Trophoblast cell (in vitro differentiated cells and primary cell): Measurements from ENCODE around the gene NMNAT2.

Source experiments
- DNase-seq, 2 donors: peaks; one replicate each; pipeline ENCODE4 v3.0.0-alpha.2; 2016
- H2AFZ ChIP-seq: 2 replicates; pipeline ENCODE4 v1.6.1; 2013; ENCODE audit warnings: low read length, moderate library complexity, mild to moderate bottlenecking; ENCODE audit not compliant: insufficient read depth, poor library complexity
- H2AK5ac ChIP-seq: 2 replicates; pipeline ENCODE4 v1.6.1; 2013; ENCODE audit warnings: mild to moderate bottlenecking, low read length
- H2BK120ac ChIP-seq: 2 replicates; pipeline ENCODE4 v1.6.1; 2013; ENCODE audit warnings: low read length, mild to moderate bottlenecking, moderate library complexity; ENCODE audit not compliant: insufficient read depth, poor library complexity
- H2BK12ac ChIP-seq: 2 replicates; pipeline ENCODE4 v1.6.1; 2013; ENCODE audit warnings: mild to moderate bottlenecking, low read length, moderate library complexity
- H2BK5ac ChIP-seq: 2 replicates; pipeline ENCODE4 v1.6.1; 2013; ENCODE audit warnings: low read length, low read depth, moderate library complexity, mild to moderate bottlenecking; ENCODE audit not compliant: poor library complexity
- H3K14ac ChIP-seq: 2 replicates; pipeline ENCODE4 v1.6.1; 2013; ENCODE audit warnings: mild to moderate bottlenecking, low read length
- H3K18ac ChIP-seq: 2 replicates; pipeline ENCODE4 v1.6.1; 2013; ENCODE audit warnings: mild to moderate bottlenecking, low read length
- H3K23ac ChIP-seq: 2 replicates; pipeline ENCODE4 v1.6.1; 2013; ENCODE audit warnings: low read length
- H3K27ac ChIP-seq: 2 replicates; pipeline ENCODE4 v1.5.1; 2013; ENCODE audit warnings: low read depth, mild to moderate bottlenecking, inconsistent platforms, low read length, moderate library complexity
- H3K27me3 ChIP-seq: 2 replicates; pipeline ENCODE4 v1.6.1; 2013; ENCODE audit warnings: inconsistent platforms, mild to moderate bottlenecking, low read length, moderate library complexity; ENCODE audit not compliant: insufficient read depth
- H3K36me3 ChIP-seq, 2 experiments: 1 replicate in 1 of 2; 2 replicates in 1 of 2; pipeline ENCODE4 v1.6.1; 2013; ENCODE audit warnings: low read length in 2 of 2, mild to moderate bottlenecking in 2 of 2, moderate library complexity in 1 of 2; ENCODE audit not compliant: insufficient read depth in 2 of 2, control insufficient read depth in 1 of 2
- H3K4ac ChIP-seq: 2 replicates; pipeline ENCODE4 v1.6.1; 2013; ENCODE audit warnings: low read depth, mild to moderate bottlenecking, low read length, moderate library complexity
- H3K4me1 ChIP-seq, 2 experiments: 1 replicate in 1 of 2; 2 replicates in 1 of 2; pipeline ENCODE4 v1.6.1; 2013; ENCODE audit warnings: low read length in 2 of 2, mild to moderate bottlenecking in 2 of 2, moderate library complexity in 1 of 2; ENCODE audit not compliant: insufficient read depth in 2 of 2, control insufficient read depth in 1 of 2
- H3K4me2 ChIP-seq: 2 replicates; pipeline ENCODE4 v1.6.1; 2013; ENCODE audit warnings: inconsistent platforms, mild to moderate bottlenecking, low read length, moderate library complexity
- H3K4me3 ChIP-seq: 2 replicates; pipeline ENCODE4 v1.5.1; 2013; ENCODE audit warnings: mild to moderate bottlenecking, low read depth, low read length, inconsistent platforms
- H3K79me1 ChIP-seq: one replicate; pipeline ENCODE4 v1.6.1; 2013; ENCODE audit warnings: low read length
- H3K79me2 ChIP-seq: 2 replicates; pipeline ENCODE4 v1.6.1; 2013; ENCODE audit warnings: low read length, mild to moderate bottlenecking; ENCODE audit not compliant: control insufficient read depth, insufficient read depth, poor library complexity
- H3K9ac ChIP-seq: 2 replicates; pipeline ENCODE4 v1.6.1; 2013; ENCODE audit warnings: mild to moderate bottlenecking, low read length
- H3K9me3 ChIP-seq: 2 replicates; pipeline ENCODE4 v1.6.1; 2013; ENCODE audit warnings: low read depth, mild to moderate bottlenecking, control low read depth, inconsistent platforms, low read length; ENCODE audit not compliant: insufficient read depth
- H4K12ac ChIP-seq: 2 replicates; pipeline ENCODE4 v1.6.1; 2013; ENCODE audit warnings: low read depth, mild to moderate bottlenecking, low read length, moderate library complexity
- H4K8ac ChIP-seq: 2 replicates; pipeline ENCODE4 v1.6.1; 2013; ENCODE audit warnings: low read depth, mild to moderate bottlenecking, low read length, moderate library complexity
- H4K91ac ChIP-seq: one replicate; pipeline ENCODE4 v1.6.1; 2013; ENCODE audit warnings: low read depth, mild to moderate bottlenecking, low read length, moderate library complexity
- WGBS: extraction: QIAGEN DNeasy Blood & Tissue Kit; methylation state at CpG from one replicate; pipeline ENCODE4 v1.1.7; 2013; ENCODE audit warnings: missing lambda C conversion rate; ENCODE audit not compliant: insufficient read length, insufficient coverage; ENCODE audit errors: extremely low coverage; 5-methylcytosine and 5-hydroxymethylcytosine counted together

NMNAT2 gene

DNA sequence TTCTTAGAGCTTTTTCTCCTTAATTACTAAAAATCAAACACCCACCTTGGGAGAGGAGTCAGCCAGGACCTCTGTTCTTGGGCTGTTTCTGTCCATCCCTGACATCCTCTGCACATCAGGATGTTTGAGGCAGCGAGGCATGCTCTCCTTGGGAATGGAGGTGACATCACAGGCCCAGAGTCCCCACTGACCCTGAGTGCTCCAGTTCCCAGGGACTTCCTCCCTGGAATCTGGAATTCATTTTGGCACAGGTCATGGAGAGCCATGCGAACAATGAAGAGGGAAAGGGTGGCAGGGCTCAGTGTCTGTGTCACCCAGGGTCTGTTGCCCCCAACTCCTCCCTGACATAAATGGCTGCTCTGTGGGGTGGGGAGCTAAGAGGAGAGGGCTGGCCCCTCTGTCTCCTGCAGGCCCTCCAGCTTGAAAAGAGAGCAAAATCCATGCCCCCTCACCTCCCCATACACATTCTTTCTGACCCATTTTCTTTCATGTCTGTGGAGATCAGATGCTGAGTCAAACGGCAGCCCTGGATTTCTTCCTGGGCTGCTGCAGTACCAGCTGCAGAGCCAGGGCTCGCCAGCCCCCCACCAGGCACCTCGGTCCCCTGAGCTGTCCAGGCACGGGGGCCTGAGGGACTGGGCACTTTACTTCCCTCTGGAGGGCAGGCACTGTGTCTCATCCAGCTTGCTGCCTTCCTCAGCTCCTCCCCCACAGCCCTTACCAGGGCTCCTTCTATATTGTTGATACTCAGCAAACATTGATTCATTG is 102.0 kb downstream of the NMNAT2 start:
- Histone ChIP-seq H3K14ac (peak overlapping the region; percentile 47), H2BK5ac (peak overlapping the region; percentile 15), H3K4me1 (peaks cover 27 to 34% of the 10 kb centered on the region in 2 experiments), H3K4me2 (no peak overlapping the region), H4K91ac (peak overlapping the region; percentile 83), H3K18ac (peak overlapping the region; percentile 20), H2BK120ac (peak overlapping the region; percentile 44), H4K8ac (peak overlapping the region; percentile 34), H3K4me3 (no peak overlapping the region), H3K23ac (no peak overlapping the region), H3K79me2 (no peaks in the 10 kb centered on the region), H3K27me3 (no peaks in the 10 kb centered on the region), H2AK5ac (peak overlapping the region; percentile 42), H3K36me3 (no peaks in the 10 kb centered on the region), H3K4ac (no peak overlapping the region), H3K9me3 (no peaks in the 10 kb centered on the region), H3K9ac (no peak overlapping the region), H3K27ac (no peak overlapping the region), H2AFZ (no peak overlapping the region), H3K79me1 (peaks cover 34% of the 10 kb centered on the region), H4K12ac (no peak overlapping the region), H2BK12ac (peak overlapping the region; percentile 34)
- DNase-seq: no peak
- WGBS: no CpG with 5 or more reads among the region's 6 CpGs

GRCh38 chr1:183313063-183313462 is 105.1 kb downstream of the NMNAT2 start:
- Histone ChIP-seq H3K27ac (no peak overlapping the region), H3K14ac (no peak overlapping the region), H3K9ac (no peak overlapping the region), H2AFZ (no peak overlapping the region), H4K12ac (no peak overlapping the region), H2BK5ac (no peak overlapping the region), H2BK120ac (no peak overlapping the region), H3K9me3 (no peaks in the 10 kb centered on the region), H4K91ac (no peak overlapping the region), H4K8ac (no peak overlapping the region), H3K4ac (no peak overlapping the region), H3K79me1 (peaks cover 34% of the 10 kb centered on the region), H3K4me2 (no peak overlapping the region), H2BK12ac (no peak overlapping the region), H3K79me2 (no peaks in the 10 kb centered on the region), H3K23ac (no peak overlapping the region), H3K27me3 (no peaks in the 10 kb centered on the region), H2AK5ac (no peak overlapping the region), H3K18ac (no peak overlapping the region), H3K36me3 (no peaks in the 10 kb centered on the region), H3K4me1 (peaks cover 22 to 29% of the 10 kb centered on the region in 2 experiments), H3K4me3 (no peak overlapping the region)
- DNase-seq: no peak
- no CpG with 5 or more reads among the region's 3 CpGs for WGBS

- H3K23ac ChIP-seq: no peak overlapping the region
- no peak overlapping the region for H3K14ac ChIP-seq
- H4K8ac ChIP-seq: peak overlapping the region; percentile 6
- H3K4ac ChIP-seq: no peak overlapping the region
- H3K79me2 ChIP-seq: no peaks in the 10 kb centered on the region
- H2BK12ac ChIP-seq: peak overlapping the region; percentile 67
- H4K91ac ChIP-seq: peak overlapping the region; percentile 76
- no CpG with 5 or more reads among the region's 5 CpGs for WGBS
- no peak overlapping the region for H2AFZ ChIP-seq
- H4K12ac ChIP-seq: no peak overlapping the region
- no peaks in the 10 kb centered on the region for H3K27me3 ChIP-seq
- H3K9ac ChIP-seq: no peak overlapping the region
- H3K9me3 ChIP-seq: no peaks in the 10 kb centered on the region
- peak in 1 of 2 donors; percentile 52 for DNase-seq
- no peak overlapping the region for H3K18ac ChIP-seq
- peaks cover 20% of the 10 kb centered on the region for H3K79me1 ChIP-seq
- no peak overlapping the region for H3K4me2 ChIP-seq
- peak overlapping the region; percentile 54 for H3K27ac ChIP-seq
- H3K4me1 ChIP-seq: peaks cover 13 to 19% of the 10 kb centered on the region in 2 experiments
- H3K4me3 ChIP-seq: no peak overlapping the region
- no peaks in the 10 kb centered on the region for H3K36me3 ChIP-seq
- H2BK5ac ChIP-seq: peak overlapping the region; percentile 46
- H2BK120ac ChIP-seq: peak overlapping the region; percentile 48
- H2AK5ac ChIP-seq: no peak overlapping the region
Observed at GRCh38 chr1:183310753-183311479, 107.3 kb downstream of the NMNAT2 start.

DNA sequence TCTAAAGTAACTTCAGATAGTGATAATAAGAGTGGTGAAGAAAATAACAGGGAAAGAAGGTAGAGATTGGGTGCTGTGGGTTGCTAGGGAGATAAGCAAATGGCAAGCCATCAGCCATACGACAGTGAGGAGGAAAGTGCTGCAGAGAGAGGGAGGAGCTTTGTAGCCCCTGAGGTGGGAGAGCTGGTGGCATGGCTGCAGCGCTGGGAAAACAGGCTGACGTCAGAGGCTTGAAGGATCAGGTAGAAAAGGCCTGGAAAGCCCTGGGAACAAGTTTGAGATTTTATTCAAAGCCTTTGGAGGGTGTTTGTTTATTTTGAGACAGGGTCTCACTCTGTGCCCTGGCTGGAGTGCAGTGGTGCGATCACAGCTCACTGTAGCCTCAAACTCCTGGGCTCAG is 109.5 kb downstream of the NMNAT2 start:
- Histone ChIP-seq H3K9me3 (no peaks in the 10 kb centered on the region), H3K79me1 (peaks cover 16% of the 10 kb centered on the region), H3K79me2 (no peaks in the 10 kb centered on the region), H3K14ac (no peak overlapping the region), H4K91ac (peak overlapping the region; percentile 47), H3K36me3 (no peaks in the 10 kb centered on the region), H3K4me3 (no peak overlapping the region), H3K9ac (no peak overlapping the region), H3K27ac (no peak overlapping the region), H2BK120ac (peak overlapping the region; percentile 44), H3K4me2 (no peak overlapping the region), H2AFZ (no peak overlapping the region), H2BK5ac (no peak overlapping the region), H2AK5ac (peak overlapping the region; percentile 81), H2BK12ac (peak overlapping the region; percentile 42), H3K4ac (no peak overlapping the region), H4K12ac (no peak overlapping the region), H4K8ac (no peak overlapping the region), H3K18ac (no peak overlapping the region), H3K4me1 (peaks cover 21 to 25% of the 10 kb centered on the region in 2 experiments), H3K23ac (no peak overlapping the region), H3K27me3 (no peaks in the 10 kb centered on the region)
- DNase-seq: no peak
- no CpG with 5 or more reads among the region's 4 CpGs for WGBS
